Measurements from ENCODE around the gene HIKESHI.
"Not testable (repeated sequence)": the region's sequence is repeated elsewhere in the genome, so short reads cannot be mapped to it uniquely, and the experiment has no call there.

HIKESHI gene

GRCh38 chr11:86294026-86294425 lies 8.0 kb upstream of the HIKESHI start:
- no peak for DNase-seq

GRCh38 chr11:86301742-86302091 lies 323 bp upstream of the HIKESHI start:
- DNase-seq: no peak

GRCh38 chr11:86303257-86303656 lies 1.2 kb downstream of the HIKESHI start:
- DNase-seq: no peak

GRCh38 chr11:86308710-86309109 lies 6.7 kb downstream of the HIKESHI start:
- DNase-seq: not testable (repeated sequence)

DNA sequence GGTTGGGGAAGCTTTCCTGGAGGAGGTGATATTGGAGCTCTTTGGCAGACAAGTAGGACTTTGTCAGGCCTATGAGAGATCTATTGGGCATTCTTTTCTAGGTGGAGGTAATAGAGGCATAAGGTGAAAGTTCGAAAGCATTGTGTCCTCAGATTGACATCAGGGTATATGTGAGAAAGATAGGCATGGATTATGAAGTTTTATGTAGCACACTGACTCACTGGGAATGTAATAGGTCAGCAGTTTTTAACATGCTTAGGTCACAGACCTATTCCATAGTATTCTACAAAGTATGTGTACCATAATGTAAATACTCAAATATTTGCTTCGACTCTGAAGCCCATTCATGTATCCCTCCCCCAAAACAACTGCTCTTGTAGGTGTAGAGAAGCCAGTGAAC lies 11.8 kb downstream of the HIKESHI start:
- no peak for DNase-seq

DNA sequence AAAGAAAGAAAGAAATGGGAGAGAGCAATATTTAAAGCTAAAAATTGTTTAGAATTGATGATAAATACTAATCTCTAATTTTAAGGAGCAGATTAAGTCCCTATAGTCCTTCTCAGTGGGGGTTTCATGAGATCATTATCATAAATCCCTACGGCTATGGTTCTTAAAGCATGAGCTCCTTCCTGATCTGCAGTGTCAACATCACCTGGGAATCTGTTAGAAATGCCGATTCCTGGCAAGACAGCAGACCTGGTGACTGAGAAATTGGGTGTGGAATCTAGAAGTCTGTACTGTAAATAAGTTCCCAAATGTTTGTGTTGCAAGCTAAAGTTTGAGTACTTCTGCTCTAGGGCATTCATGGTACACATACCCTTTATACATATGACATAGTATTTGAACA lies 12.6 kb downstream of the HIKESHI start:
- no peak for DNase-seq

DNA sequence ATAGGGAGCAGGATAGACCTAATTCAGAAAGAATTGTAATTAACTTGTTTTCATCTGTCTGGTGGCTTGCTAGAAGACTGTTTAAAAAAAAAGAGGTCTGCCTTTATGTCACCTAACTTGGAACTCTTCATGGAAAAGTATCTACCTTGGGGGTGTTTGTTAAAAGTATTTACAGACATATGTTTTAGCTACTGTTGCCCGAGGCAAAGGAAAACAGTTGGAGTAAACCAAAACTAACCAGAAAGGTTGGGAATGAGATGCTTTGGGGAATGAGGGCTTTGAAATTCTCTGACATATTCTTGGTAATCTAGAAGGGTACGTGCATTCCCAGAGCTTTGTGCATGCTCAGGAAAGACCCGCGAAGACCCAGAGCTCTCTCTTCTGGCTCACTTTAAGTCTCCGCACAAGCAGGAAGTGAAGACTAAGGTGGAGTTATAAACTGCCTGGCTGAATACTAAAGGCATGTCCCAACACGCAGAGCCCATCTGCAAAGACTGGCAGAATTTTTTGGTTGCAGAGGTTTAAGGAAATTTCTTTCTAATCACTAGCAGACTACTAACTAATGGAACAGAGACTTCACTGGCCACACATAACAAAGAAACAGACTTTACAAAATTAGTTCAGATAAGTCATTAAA lies 33.2 kb downstream of the HIKESHI start:
- DNase-seq: no peak

DNA sequence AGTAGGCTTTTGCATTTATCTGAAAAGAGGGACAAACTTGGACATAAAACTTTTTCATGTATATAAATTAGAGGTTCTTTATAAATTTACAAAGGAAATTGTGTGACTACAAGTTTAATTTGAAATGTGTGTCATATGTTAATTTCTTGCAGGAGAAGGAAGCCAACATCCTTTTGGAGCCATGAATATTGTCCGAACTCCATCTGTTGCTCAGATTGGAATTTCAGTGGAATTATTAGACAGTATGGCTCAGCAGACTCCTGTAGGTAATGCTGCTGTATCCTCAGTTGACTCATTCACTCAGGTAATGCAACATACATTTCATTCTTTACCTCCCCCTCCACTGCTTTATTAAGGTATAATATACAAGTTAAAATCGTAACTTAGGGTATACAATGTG lies 35.2 kb downstream of the HIKESHI start:
- no peak for DNase-seq

- DNase-seq: no peak
Observed at GRCh38 chr11:86341382-86341781, 39.3 kb downstream of the HIKESHI start.

DNA sequence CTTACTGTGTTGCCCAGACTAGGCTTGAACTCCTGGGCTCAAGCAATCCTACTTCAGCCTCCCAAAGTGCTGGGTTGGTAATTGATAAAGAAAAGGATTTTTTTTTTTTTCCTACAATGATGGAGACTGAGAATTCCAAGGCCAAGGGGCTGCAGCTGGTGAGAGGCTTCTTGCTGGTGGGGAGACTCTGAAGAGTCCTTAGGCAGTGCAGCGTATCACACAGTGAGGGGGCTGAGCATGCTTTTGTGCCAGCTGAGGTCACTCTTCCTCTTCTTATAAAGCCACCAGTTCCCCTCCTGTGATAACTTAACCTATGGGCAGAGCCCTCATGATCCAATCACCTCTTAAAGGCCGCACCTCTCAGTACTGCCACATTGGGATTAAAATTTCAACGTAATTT lies 44.5 kb downstream of the HIKESHI start:
- no peak for DNase-seq

GRCh38 chr11:86355256-86355655 lies 53.2 kb downstream of the HIKESHI start:
- DNase-seq: no peak

GRCh38 chr11:86357412-86357811 lies 55.4 kb downstream of the HIKESHI start:
- not testable (repeated sequence) for DNase-seq

DNA sequence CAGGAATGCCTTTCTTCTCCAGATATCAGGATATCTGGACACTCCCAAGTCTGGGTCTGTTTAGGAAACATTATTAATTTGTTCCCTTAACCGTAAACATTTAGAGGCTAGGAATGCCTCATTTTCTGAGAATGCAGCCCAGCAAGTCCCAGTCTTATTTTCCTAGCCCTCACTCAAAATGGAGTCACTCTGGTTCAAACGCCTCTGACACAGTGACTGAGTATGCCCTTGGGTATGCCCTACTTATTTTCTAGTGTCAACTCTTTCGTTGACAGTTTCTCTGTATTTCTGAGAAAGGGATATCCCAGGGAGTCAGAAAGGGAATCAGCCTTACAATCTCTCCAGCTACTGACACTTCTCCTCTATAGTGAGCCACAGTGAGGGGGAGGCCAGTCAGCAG lies 56.7 kb downstream of the HIKESHI start:
- DNase-seq: no peak

- DNase-seq: no peak
Observed at GRCh38 chr11:86360775-86361395, 58.8 kb downstream of the HIKESHI start.

DNA sequence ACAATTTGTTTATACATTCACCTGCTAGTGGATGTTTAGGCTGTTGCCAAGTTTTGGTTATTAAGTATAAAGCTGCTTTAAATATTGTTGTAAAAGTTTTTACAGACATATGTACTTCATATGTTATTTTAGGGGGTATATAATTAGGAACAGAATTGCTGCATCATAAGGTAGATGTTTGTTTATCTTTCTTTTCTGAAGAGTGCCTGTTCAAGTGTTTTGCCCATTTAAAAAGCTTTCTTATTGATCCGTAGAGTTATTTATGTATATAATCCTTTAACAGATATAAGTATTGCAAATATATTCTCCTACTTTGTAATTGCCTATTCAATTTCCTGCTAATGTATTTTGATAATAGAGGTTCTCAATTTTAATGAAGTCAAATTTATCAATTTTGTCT lies 61.4 kb downstream of the HIKESHI start:
- DNase-seq: no peak

DNA sequence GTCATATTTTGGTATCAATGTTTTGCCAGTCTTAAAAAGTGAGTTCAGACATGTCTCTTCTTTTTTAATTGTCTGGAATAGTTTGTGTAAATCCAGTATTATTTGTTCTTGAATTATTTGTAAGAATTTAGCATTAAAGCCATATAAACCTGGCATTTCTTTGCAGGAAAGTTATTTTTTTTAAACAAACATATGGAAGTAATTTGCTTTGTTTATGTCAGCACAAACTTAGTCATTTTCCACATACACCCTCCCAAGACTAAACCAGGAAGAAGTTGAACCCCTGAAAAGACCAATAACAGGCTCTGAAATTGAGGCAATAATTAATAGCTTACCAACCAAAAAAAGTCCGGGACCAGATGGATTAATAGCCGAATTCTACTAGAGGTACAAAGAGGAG lies 63.5 kb downstream of the HIKESHI start:
- DNase-seq: no peak

DNA sequence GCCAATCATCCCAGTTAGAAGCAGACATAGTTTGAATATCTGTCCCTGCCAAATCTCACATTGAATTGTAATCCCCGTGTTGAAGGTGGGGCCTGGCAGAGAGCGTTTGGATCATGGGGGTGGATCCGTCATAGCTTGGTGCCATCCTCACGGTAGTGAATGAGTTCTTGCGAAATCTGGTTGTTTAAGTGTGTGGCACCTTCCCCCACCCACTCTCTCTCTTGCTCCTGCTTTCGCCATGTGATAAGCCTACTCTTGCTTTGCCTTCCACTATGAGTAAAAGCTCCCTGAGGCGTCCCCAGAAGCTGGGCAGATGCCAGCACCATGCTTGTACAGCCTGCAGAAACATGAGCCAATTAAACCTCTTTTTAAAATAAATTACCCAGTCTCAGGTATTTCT lies 67.6 kb downstream of the HIKESHI start:
- no peak for DNase-seq

- no peak for DNase-seq
Observed at GRCh38 chr11:86370171-86370570, 68.1 kb downstream of the HIKESHI start.

GRCh38 chr11:86370922-86371594 lies 69.0 kb downstream of the HIKESHI start:
- DNase-seq: no peak

DNA sequence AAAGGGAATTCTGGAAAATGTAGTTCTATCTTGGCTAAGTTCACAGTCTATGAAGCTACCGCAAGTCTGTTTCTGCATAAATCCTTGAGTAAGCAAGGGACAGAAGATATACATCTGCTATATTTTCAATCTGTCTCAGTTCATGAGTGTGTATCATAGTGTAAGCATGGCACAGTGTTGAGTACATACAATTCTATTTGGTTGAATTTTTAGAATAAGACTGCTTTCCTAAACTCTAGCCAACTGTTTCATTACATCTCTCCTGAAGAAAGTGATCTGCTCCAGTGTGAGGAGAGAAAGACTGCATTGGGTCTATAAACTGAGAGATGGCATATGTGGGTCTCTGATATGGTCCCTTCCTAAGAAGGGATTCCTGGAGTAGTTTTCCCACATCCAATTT lies 70.0 kb downstream of the HIKESHI start:
- DNase-seq: no peak

DNA sequence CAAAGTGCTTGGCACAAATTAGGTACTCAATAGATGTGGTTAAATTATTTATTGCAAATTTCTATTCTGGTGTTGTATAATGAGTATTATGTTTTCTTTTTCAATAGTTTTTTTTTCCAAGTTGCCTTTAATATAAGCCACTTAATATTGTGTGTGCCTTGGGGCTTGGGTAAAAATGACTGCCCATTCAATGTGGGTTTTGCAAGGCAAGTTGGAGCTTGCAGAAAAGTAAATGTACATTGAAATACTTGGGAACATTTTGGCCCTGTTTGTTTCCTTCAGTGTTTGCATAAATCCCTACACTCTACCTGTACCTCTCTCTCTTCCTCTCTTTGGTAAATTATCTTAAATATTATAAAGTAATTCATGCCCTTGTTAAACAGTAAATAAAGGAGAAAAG lies 70.5 kb downstream of the HIKESHI start:
- no peak for DNase-seq

DNA sequence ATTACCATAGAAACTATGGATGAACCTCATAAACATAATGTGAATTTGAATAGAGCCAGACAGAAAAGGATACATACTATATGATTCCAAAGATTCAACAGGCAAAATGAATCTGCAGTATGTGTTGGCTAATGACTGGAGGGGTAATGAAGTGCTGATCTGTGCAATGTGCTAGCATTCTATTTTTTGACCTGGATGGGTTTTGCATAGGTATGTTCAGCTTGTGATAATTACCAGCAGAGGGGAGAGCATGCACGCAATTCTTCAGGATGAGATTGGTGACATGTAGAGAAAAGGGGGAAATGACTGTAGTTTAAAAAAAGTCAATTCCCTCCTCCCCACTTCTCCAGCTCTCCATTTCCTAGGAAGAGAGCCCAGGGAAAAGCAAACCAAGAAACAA lies 72.0 kb downstream of the HIKESHI start:
- DNase-seq: no peak

- no peak for DNase-seq
Observed at GRCh38 chr11:86374586-86374985, 72.5 kb downstream of the HIKESHI start, which contains the start of gene CCDC81. CCDC81 (plus strand) TSS chr11:86374887; CDS start chr11:86375164, 277 bp downstream.

- DNase-seq: no peak
Observed at GRCh38 chr11:86377972-86378371, 75.9 kb downstream of the HIKESHI start.
